H1 (cell line): ENCODE data around the gene RRP9. TPM values are rescaled to one million over a fixed set of nuclear protein-coding genes. Genes with fewer than 3 reads are reported as not detected.

Source experiments
- CTCF ChIA-PET: fragments of 300-600 bp; sonication (Branson Sonifier 250); formaldehyde crosslinking; loops from one replicate; lab custom pipeline; 2021; ENCODE audit not compliant: partially characterized antibody; lab: Charles Lee
- POLR2A ChIA-PET: fragments of 300-600 bp; sonication (Branson Sonifier 250); formaldehyde crosslinking; loops from one replicate; lab custom pipeline; 2021; ENCODE audit warnings: inconsistent platforms; ENCODE audit not compliant: partially characterized antibody; lab: Charles Lee
- DNase-seq, 2 experiments: peaks; one replicate each; pipeline versions ENCODE4 v3.0.0 to v3.0.0-alpha.2; 2010 to 2022; ENCODE audit warnings: low spot score in 2 of 2, low read depth in 1 of 2, mixed read lengths in 1 of 2
- FAIRE-seq: peaks from 2 replicates; lab custom pipeline; 2011; peaks lifted over from hg19 to GRCh38; lab: Jason Lieb, UNC
- H2AFZ ChIP-seq: 2 replicates; pipeline ENCODE4 v1.8.1; 2012; ENCODE audit warnings: low read length, inconsistent platforms
- H2AK5ac ChIP-seq: 2 replicates; pipeline ENCODE4 v1.6.1; 2013; ENCODE audit warnings: low read depth, low read length
- H2BK120ac ChIP-seq: replicated peaks from 2 replicates; pipeline ENCODE3; 2013; ENCODE audit warnings: low read depth, low read length, inconsistent platforms
- H2BK12ac ChIP-seq: 2 replicates; pipeline ENCODE4 v1.6.1; 2013; ENCODE audit warnings: low read depth, low read length
- H2BK15ac ChIP-seq: 2 replicates; pipeline ENCODE4 v1.6.1; 2013; ENCODE audit warnings: low read length
- H2BK20ac ChIP-seq: 2 replicates; pipeline ENCODE4 v1.6.1; 2013; ENCODE audit warnings: low read length
- H2BK5ac ChIP-seq: 2 replicates; pipeline ENCODE4 v1.6.1; 2013; ENCODE audit warnings: low read depth, low read length
- H3K14ac ChIP-seq: 2 replicates; pipeline ENCODE4 v1.6.1; 2013; ENCODE audit warnings: inconsistent platforms; ENCODE audit not compliant: insufficient read length
- H3K18ac ChIP-seq: 2 replicates; pipeline ENCODE4 v1.6.1; 2013; ENCODE audit warnings: low read length; ENCODE audit errors: extremely low read depth
- H3K23ac ChIP-seq: 2 replicates; pipeline ENCODE4 v1.6.1; 2013; ENCODE audit warnings: inconsistent platforms; ENCODE audit not compliant: insufficient read length
- H3K23me2 ChIP-seq: 2 replicates; pipeline ENCODE4 v1.6.1; 2013; ENCODE audit warnings: low read depth, low read length
- H3K27ac ChIP-seq: 2 replicates; pipeline ENCODE4 v1.6.1; 2011; ENCODE audit warnings: low read depth, low read length, inconsistent platforms
- H3K27me3 ChIP-seq, 4 experiments: replicated peaks in 1 of 4; 1 replicate in 1 of 4; 2 replicates in 3 of 4; pipeline versions ENCODE4 v1.6.1 to v1.8.1; 2011 to 2013; ENCODE audit warnings: low read length in 3 of 4, mild to moderate bottlenecking in 3 of 4, inconsistent platforms in 2 of 4, mixed read lengths in 2 of 4, moderate library complexity in 1 of 4; ENCODE audit not compliant: control insufficient read depth in 3 of 4, insufficient read depth in 3 of 4; ENCODE audit errors: extremely low read depth in 1 of 4
- H3K36me3 ChIP-seq, 4 experiments: 2 replicates each; pipeline versions ENCODE4 v1.6.1 to v1.8.1; 2011 to 2013; ENCODE audit warnings: mild to moderate bottlenecking in 4 of 4, low read length in 3 of 4, moderate library complexity in 2 of 4, control low read depth in 1 of 4, inconsistent platforms in 1 of 4; ENCODE audit not compliant: insufficient read depth in 4 of 4, control insufficient read depth in 2 of 4
- H3K4ac ChIP-seq: replicated peaks from 2 replicates; pipeline ENCODE3; 2013; ENCODE audit warnings: low read length, low read depth, mixed read lengths, inconsistent platforms; ENCODE audit not compliant: insufficient read length
- H3K4me1 ChIP-seq, 4 experiments: replicated peaks in 1 of 4; 1 replicate in 1 of 4; 2 replicates in 3 of 4; pipeline versions ENCODE4 v1.6.1 to v1.8.1; 2011 to 2013; ENCODE audit warnings: low read length in 3 of 4, inconsistent platforms in 2 of 4, mixed read lengths in 1 of 4; ENCODE audit not compliant: insufficient read depth in 4 of 4, control insufficient read depth in 3 of 4
- H3K4me2 ChIP-seq, 2 experiments: 2 replicates each; pipeline versions ENCODE4 v1.6.1 to v1.8.1; 2011 to 2013; ENCODE audit warnings: low read depth in 2 of 2, low read length in 2 of 2, control low read depth in 1 of 2, inconsistent platforms in 1 of 2, mild to moderate bottlenecking in 1 of 2; ENCODE audit not compliant: insufficient read depth in 1 of 2
- H3K4me3 ChIP-seq, 4 experiments: fragments of 200-600, 300-600 bp in 1 of 4; sonication (generic), shearing (Covaris generic), sonication (Bioruptor Twin) in 1 of 4; 2 replicates each; pipeline versions ENCODE4 v1.5.1 to v1.8.1; 2011 to 2016; ENCODE audit warnings: low read length in 4 of 4, low read depth in 3 of 4, control low read depth in 2 of 4, inconsistent platforms in 2 of 4, mild to moderate bottlenecking in 2 of 4, mixed read lengths in 1 of 4, moderate library complexity in 1 of 4; ENCODE audit not compliant: insufficient read depth in 2 of 4; ENCODE audit errors: extremely low read depth in 1 of 4
- H3K56ac ChIP-seq: replicated peaks from 2 replicates; pipeline ENCODE3; 2013; ENCODE audit warnings: low read depth, mild to moderate bottlenecking, mixed read lengths, low read length, inconsistent platforms; ENCODE audit not compliant: insufficient read length
- H3K79me1 ChIP-seq: 2 replicates; pipeline ENCODE4 v1.6.1; 2013; ENCODE audit warnings: low read depth, low read length, control low read depth
- H3K79me2 ChIP-seq, 2 experiments: 2 replicates each; pipeline versions ENCODE4 v1.6.1 to v1.8.1; 2012 to 2013; ENCODE audit warnings: low read length in 2 of 2, mild to moderate bottlenecking in 2 of 2, inconsistent platforms in 1 of 2; ENCODE audit not compliant: insufficient read depth in 2 of 2, control insufficient read depth in 1 of 2
- H3K9ac ChIP-seq, 4 experiments: replicated peaks in 1 of 4; 1 replicate in 1 of 4; 2 replicates in 3 of 4; pipeline versions ENCODE4 v1.6.1 to v1.8.1; 2011 to 2013; ENCODE audit warnings: low read depth in 3 of 4, low read length in 3 of 4, control low read depth in 2 of 4, mild to moderate bottlenecking in 2 of 4, moderate library complexity in 2 of 4, inconsistent platforms in 1 of 4; ENCODE audit errors: extremely low read depth in 1 of 4
- H3K9me3 ChIP-seq, 2 experiments: 2 replicates each; pipeline versions ENCODE4 v1.6.1 to v1.8.1; 2012 to 2013; ENCODE audit warnings: mild to moderate bottlenecking in 2 of 2, moderate library complexity in 2 of 2, control low read depth in 1 of 2, inconsistent platforms in 1 of 2, low read depth in 1 of 2, low read length in 1 of 2, mixed read lengths in 1 of 2; ENCODE audit not compliant: insufficient read depth in 2 of 2
- H4K20me1 ChIP-seq, 2 experiments: replicated peaks in 1 of 2; 2 replicates each; pipeline versions ENCODE3 to v1.8.1; 2011 to 2013; ENCODE audit warnings: inconsistent platforms in 2 of 2, low read length in 2 of 2, mild to moderate bottlenecking in 1 of 2; ENCODE audit not compliant: insufficient read depth in 2 of 2, control insufficient read depth in 1 of 2
- H4K5ac ChIP-seq: 2 replicates; pipeline ENCODE4 v1.6.1; 2013; ENCODE audit warnings: low read length, low read depth, mixed read lengths, inconsistent platforms; ENCODE audit not compliant: insufficient read length
- H4K8ac ChIP-seq: 2 replicates; pipeline ENCODE4 v1.8.0; 2013; ENCODE audit warnings: mild to moderate bottlenecking, moderate library complexity, low read length, inconsistent platforms; ENCODE audit not compliant: insufficient read depth; ENCODE audit errors: extremely low read depth
- H4K91ac ChIP-seq: replicated peaks from 2 replicates; pipeline ENCODE3; 2013; ENCODE audit warnings: low read length, mixed read lengths, inconsistent platforms; ENCODE audit not compliant: insufficient read length
- CTBP2 ChIP-seq: IDR thresholded peaks from 2 replicates; pipeline ENCODE4 v1.7.0; 2011; ENCODE audit warnings: borderline replicate concordance, mild to moderate bottlenecking, moderate library complexity, mixed read lengths, low read length; ENCODE audit not compliant: insufficient read depth, insufficient read length
- FOSL1 ChIP-seq: IDR thresholded peaks from 2 replicates; pipeline ENCODE4 v1.6.1; 2011; ENCODE audit warnings: mild to moderate bottlenecking, low read depth, low read length, moderate library complexity; ENCODE audit not compliant: insufficient read depth
- HDAC2 ChIP-seq, 2 experiments: fragments of 300-600 bp in 1 of 2; sonication (generic) in 1 of 2; IDR thresholded peaks; 2 replicates each; pipeline ENCODE4 v1.6.1; 2011 to 2012; ENCODE audit warnings: low read depth in 2 of 2, low read length in 2 of 2, mild to moderate bottlenecking in 2 of 2, moderate library complexity in 2 of 2, borderline replicate concordance in 1 of 2, inconsistent platforms in 1 of 2
- KDM5A ChIP-seq: fragments of 200-600 bp; IDR thresholded peaks from 2 replicates; pipeline ENCODE4 v1.7.1; 2012; ENCODE audit warnings: mild to moderate bottlenecking, low read length, inconsistent platforms, mixed read lengths
- PHF8 ChIP-seq: fragments of 200-600 bp; sonication (generic); conservative IDR thresholded peaks from 2 replicates; pipeline ENCODE4 v1.7.1; 2012; ENCODE audit warnings: low read depth, mild to moderate bottlenecking, inconsistent platforms, low read length, moderate library complexity
- POLR2A ChIP-seq, 2 experiments: IDR thresholded peaks; 1 replicate in 1 of 2; 2 replicates in 1 of 2; pipeline ENCODE4 v1.6.1; 2011; ENCODE audit warnings: low read depth in 2 of 2, low read length in 2 of 2, mild to moderate bottlenecking in 2 of 2; ENCODE audit errors: control extremely low read depth in 1 of 2
- POU5F1 ChIP-seq: IDR thresholded peaks from 2 replicates; pipeline ENCODE4 v1.6.1; 2011; ENCODE audit warnings: low read depth, mild to moderate bottlenecking, low read length, moderate library complexity
- RBBP5 ChIP-seq: IDR thresholded peaks from 2 replicates; pipeline ENCODE4 v1.7.1; 2012; ENCODE audit warnings: low read depth, mild to moderate bottlenecking, inconsistent platforms, low read length, moderate library complexity, borderline replicate concordance
- RNF2 ChIP-seq: fragments of 200-900, 300-1000 bp; sonication (generic); IDR thresholded peaks from 2 replicates; pipeline ENCODE4 v1.7.1; 2016; ENCODE audit warnings: borderline replicate concordance, low read depth, mild to moderate bottlenecking, antibody characterized with exemption, low read length; ENCODE audit not compliant: poor library complexity, severe bottlenecking; ENCODE audit errors: missing control alignments
- SRF ChIP-seq: IDR thresholded peaks from 2 replicates; pipeline ENCODE4 v1.6.1; 2011; ENCODE audit warnings: mild to moderate bottlenecking, low read depth, low read length, moderate library complexity
- TAF1 ChIP-seq: IDR thresholded peaks from 2 replicates; pipeline ENCODE4 v1.6.1; 2011; ENCODE audit warnings: mild to moderate bottlenecking, low read depth, low read length
- TBP ChIP-seq: IDR thresholded peaks from 2 replicates; pipeline ENCODE4 v1.6.1; 2011; ENCODE audit warnings: low read depth, low read length, improper control_type of control experiment
- YY1 ChIP-seq: IDR thresholded peaks from 2 replicates; pipeline ENCODE4 v1.6.1; 2011; ENCODE audit warnings: low read depth, mild to moderate bottlenecking, low read length
- ZNF274 ChIP-seq: IDR thresholded peaks from 2 replicates; pipeline ENCODE4 v1.7.0; 2012; ENCODE audit warnings: low read length, borderline replicate concordance; ENCODE audit errors: extremely low read depth
- WGBS, 2 experiments: shearing (Covaris generic) in 1 of 2; methylation state at CpG; one replicate each; pipeline versions ENCODE4 v1.1.6 to v1.1.7; 2013 to 2015; ENCODE audit warnings: low lambda C conversion rate in 2 of 2, mixed read lengths in 2 of 2, inconsistent platforms in 1 of 2, low coverage in 1 of 2, missing lambda C conversion rate in 1 of 2; ENCODE audit not compliant: insufficient replicate concordance in 2 of 2, insufficient coverage in 1 of 2, insufficient read length in 1 of 2; ENCODE audit errors: extremely low coverage in 1 of 2, missing lambda C conversion rate in 1 of 2; 5-methylcytosine and 5-hydroxymethylcytosine counted together
- polyA plus RNA-seq, 7 experiments: library from polyadenylated mRNA; depleted of rRNA in 3 of 7; stranded (reverse) in 5 of 7; unstranded in 2 of 7; fragments of >200 nt in 5 of 7; fragments of 200-250 nt in 2 of 7; gene quantifications; 1 replicate in 5 of 7; 2 replicates in 1 of 7; 4 replicates in 1 of 7; pipeline versions ENCODE4 v1.2.1 to v1.2.3, GENCODE V29; 2011 to 2013; ENCODE audit warnings: missing spikeins in 2 of 7, mixed read lengths in 2 of 7
- total RNA-seq: library from RNA; stranded (reverse); fragmentation: NEBNext Ultra II Directional; extraction: Animal tissue kit (Norgen Biotek cat#: 25700); gene quantifications from 2 replicates; pipeline ENCODE4 v1.2.1, GENCODE V29; 2021

Gene RRP9
- total and polyA plus RNA-seq, 2 of the 8 experiments (the other 6 are each of a cell fraction or from before 2014, with no cell fraction given) = 55.6 to 68.9 TPM

GRCh38 chr3:51937014-51937413, 4.7 kb downstream of the RRP9 start:
- peaks cover 0 to 8% (median 4%) of the 10 kb centered on the region in 4 experiments; a peak in 5 of 7 replicates for H3K4me1 ChIP-seq
- no peaks in the 10 kb centered on the region for H3K9me3 ChIP-seq
- H3K23ac ChIP-seq = no peak overlapping the region
- no peak overlapping the region for H2BK15ac ChIP-seq
- WGBS, 2 experiments = 95% methylated on average over 9 of the region's 9 CpGs; no CpG with 5 or more reads in 1 of the 2 experiments
- no peak overlapping the region for H2AK5ac ChIP-seq
- H3K18ac ChIP-seq = no peak overlapping the region
- H3K9ac ChIP-seq = no peak overlapping the region
- H4K20me1 ChIP-seq = peaks cover 3 to 39% of the 10 kb centered on the region in 2 experiments
- H3K79me2 ChIP-seq = peaks cover 0 to 30% of the 10 kb centered on the region in 2 experiments; a peak in 3 of 4 replicates
- no peak overlapping the region for H3K56ac ChIP-seq
- DNase-seq (no peak), FAIRE-seq (no peak)
- no peaks in the 10 kb centered on the region for H3K27me3 ChIP-seq
- H2BK120ac ChIP-seq = no peak overlapping the region
- POLR2A ChIA-PET = interaction anchor here (1.3 to 2.0 kb wide), 4 partner anchors 10 to 59 kb away, joined by 3 to 5 read pairs (median 4); partner anchors contain the start of gene RPL29
- H3K36me3 ChIP-seq = peaks cover 26 to 47% (median 41%) of the 10 kb centered on the region in 4 experiments
- no peak overlapping the region for H4K91ac ChIP-seq
- H3K4ac ChIP-seq = no peak overlapping the region
- H2BK5ac ChIP-seq = no peak overlapping the region
- no peak overlapping the region for H4K5ac ChIP-seq
- no peak overlapping the region for H2BK20ac ChIP-seq
- CTCF ChIA-PET = interaction anchor here (1.1 to 1.4 kb wide), 2 partner anchors 14 to 61 kb away, joined by 3 read pairs; no protein-coding TSS in a partner anchor
- H3K27ac ChIP-seq = no peak overlapping the region
- H3K23me2 ChIP-seq = peaks cover 7% of the 10 kb centered on the region; the same call in 1 of the 2 replicates
- no peak overlapping the region for H2BK12ac ChIP-seq
- H3K79me1 ChIP-seq = peaks cover 12% of the 10 kb centered on the region
- no peak overlapping the region for H3K4me2 ChIP-seq
- H4K8ac ChIP-seq = no peak overlapping the region; the same call in 1 of the 2 replicates
- H3K4me3 ChIP-seq = no peak overlapping the region
- H2AFZ ChIP-seq = no peak overlapping the region
- no peak overlapping the region for H3K14ac ChIP-seq
- TF ChIP-seq HDAC2 (IDR thresholded peaks at IDR 0.05; ENCODE audit: borderline replicate concordance in 1 of 2, low read depth in 2 of 2, low read length in 2 of 2) (no peak), CTBP2 (no peak), YY1 (no peak), TAF1 (no peak), RBBP5 (no peak), KDM5A (no peak), RNF2 (no peak), PHF8 (no peak), ZNF274 (no peak), SRF (no peak), POU5F1 (no peak), POLR2A (IDR thresholded peaks at IDR 0.05; ENCODE audit: control extremely low read depth in 1 of 2, low read depth in 2 of 2, low read length in 2 of 2) (no peak), TBP (no peak), FOSL1 (no peak)
